HG02798 (cell line): ENCODE data around the gene SLC30A5.

ENCODE experiments used
- ATAC-seq: cut with Tn5 transposase; IDR thresholded peaks from one replicate; pipeline ENCODE4 v1.9.1; 2021; ENCODE audit warnings: mild to moderate bottlenecking; ENCODE audit not compliant: unreplicated experiment, poor library complexity

Gene SLC30A5

GRCh38 chr5:69160651-69161050 is 66.8 kb downstream of the SLC30A5 start:
- no peak for ATAC-seq

- peak; percentile 100 for ATAC-seq
Observed at GRCh38 chr5:69166686-69167492, 73.1 kb downstream of the SLC30A5 start, which contains the start of gene CCNB1. Gene CCNB1 (plus strand): TSS chr5:69167150. CDS start chr5:69167263, 113 bp downstream.

- no peak for ATAC-seq
Observed at GRCh38 chr5:69167493-69167855, 73.7 kb downstream of the SLC30A5 start.

GRCh38 chr5:69167929-69168328 is 74.1 kb downstream of the SLC30A5 start:
- ATAC-seq: no peak

GRCh38 chr5:69170495-69170894 is 76.7 kb downstream of the SLC30A5 start:
- no peak for ATAC-seq

GRCh38 chr5:69170969-69171368 is 77.2 kb downstream of the SLC30A5 start:
- no peak for ATAC-seq
